Large intestine (tissue), 3 donors: ENCODE data around the gene R3HCC1L. TPM values are rescaled to one million over a fixed set of nuclear protein-coding genes. Genes with fewer than 3 reads are reported as not detected.
"Not testable (repeated sequence)": the region's sequence is repeated elsewhere in the genome, so short reads cannot be mapped to it uniquely, and the experiment has no call there.

Source experiments
- DNase-seq, 2 donors: peaks; one replicate each; pipeline versions ENCODE4 v3.0.0 to v3.0.0-alpha.2; 2013
- H3K27ac ChIP-seq: one replicate; pipeline ENCODE4 v1.5.1; 2013; ENCODE audit warnings: low read length
- H3K27me3 ChIP-seq: 2 replicates; pipeline ENCODE4 v1.6.1; 2013; ENCODE audit warnings: low read length; ENCODE audit not compliant: control insufficient read depth, insufficient read depth
- H3K36me3 ChIP-seq: 2 replicates; pipeline ENCODE4 v1.6.1; 2013; ENCODE audit warnings: low read length; ENCODE audit not compliant: control insufficient read depth, insufficient read depth
- H3K4me1 ChIP-seq: one replicate; pipeline ENCODE4 v1.6.1; 2013; ENCODE audit warnings: low read length; ENCODE audit not compliant: control insufficient read depth, insufficient read depth
- H3K4me3 ChIP-seq: one replicate; pipeline ENCODE4 v1.5.1; 2013; ENCODE audit warnings: low read length
- H3K9me3 ChIP-seq: one replicate; pipeline ENCODE4 v1.6.1; 2013; ENCODE audit warnings: mild to moderate bottlenecking, low read depth, low read length, moderate library complexity; ENCODE audit not compliant: control insufficient read depth
- WGBS: methylation state at CpG from one replicate; pipeline ENCODE4 v1.1.5; 2013; ENCODE audit warnings: low lambda C conversion rate; ENCODE audit not compliant: insufficient coverage; 5-methylcytosine and 5-hydroxymethylcytosine counted together
- polyA plus RNA-seq: library from polyadenylated mRNA; unstranded; fragments of 120-200 nt; gene quantifications from one replicate; pipeline ENCODE4 v1.2.1, GENCODE V29; 2013

Gene R3HCC1L
- polyA plus RNA-seq, 1 donor = 18.2 TPM

- Histone ChIP-seq H3K27me3 (no peaks in the 10 kb centered on the region), H3K4me1 (no peaks in the 10 kb centered on the region), H3K9me3 (peaks cover 23% of the 10 kb centered on the region), H3K36me3 (no peaks in the 10 kb centered on the region), H3K27ac (no peak overlapping the region), H3K4me3 (no peak overlapping the region)
- no peak for DNase-seq
- WGBS = no CpG with 5 or more reads among the region's 5 CpGs
These were observed 16.1 kb downstream of the R3HCC1L start for GRCh38 chr10:98150544-98150943.

- H3K4me3 ChIP-seq, H3K36me3 ChIP-seq, H3K27me3 ChIP-seq, DNase-seq, H3K4me1 ChIP-seq, H3K27ac ChIP-seq: not testable (repeated sequence)
- H3K9me3 ChIP-seq = peaks cover 19% of the 10 kb centered on the region
- no CpG with 5 or more reads among the region's 30 CpGs for WGBS
These were observed 18.3 kb downstream of the R3HCC1L start for GRCh38 chr10:98152778-98153177.

- H3K27ac ChIP-seq, H3K4me3 ChIP-seq, H3K27me3 ChIP-seq, DNase-seq, H3K4me1 ChIP-seq, H3K36me3 ChIP-seq: not testable (repeated sequence)
- WGBS = no CpG with 5 or more reads among the region's 8 CpGs
- peaks cover 18% of the 10 kb centered on the region for H3K9me3 ChIP-seq
These were observed 18.9 kb downstream of the R3HCC1L start for GRCh38 chr10:98153213-98153958.

GRCh38 chr10:98154076-98154475 is 19.6 kb downstream of the R3HCC1L start:
- H3K36me3 ChIP-seq = peaks cover 8% of the 10 kb centered on the region
- no peak overlapping the region for H3K4me3 ChIP-seq
- no peak overlapping the region for H3K27ac ChIP-seq
- no peaks in the 10 kb centered on the region for H3K27me3 ChIP-seq
- DNase-seq = no peak
- peaks cover 18% of the 10 kb centered on the region for H3K9me3 ChIP-seq
- WGBS = no CpG with 5 or more reads among the region's 3 CpGs
- no peaks in the 10 kb centered on the region for H3K4me1 ChIP-seq

GRCh38 chr10:98158576-98158975 is 24.1 kb downstream of the R3HCC1L start:
- WGBS = 100% methylated on average over 1 of the region's 1 CpG
- no peak overlapping the region for H3K4me3 ChIP-seq
- no peaks in the 10 kb centered on the region for H3K4me1 ChIP-seq

GRCh38 chr10:98163941-98164340 is 29.5 kb downstream of the R3HCC1L start:
- Histone ChIP-seq H3K9me3 (no peaks in the 10 kb centered on the region), H3K4me3 (no peak overlapping the region), H3K27ac (no peak overlapping the region), H3K36me3 (peaks cover 32% of the 10 kb centered on the region), H3K4me1 (no peaks in the 10 kb centered on the region), H3K27me3 (no peaks in the 10 kb centered on the region)
- 100% methylated on average over 1 of the region's 5 CpGs for WGBS
- DNase-seq = no peak

More at GRCh38 chr10:98158576-98158975, 24.1 kb downstream of the R3HCC1L start:
- Histone ChIP-seq H3K36me3 (peaks cover 12% of the 10 kb centered on the region), H3K27me3 (no peaks in the 10 kb centered on the region), H3K27ac (no peak overlapping the region), H3K9me3 (no peaks in the 10 kb centered on the region)
- no peak for DNase-seq

GRCh38 chr10:98167191-98167590 is 32.7 kb downstream of the R3HCC1L start:
- H3K4me1 ChIP-seq = no peaks in the 10 kb centered on the region
- H3K4me3 ChIP-seq = no peak overlapping the region
- no peaks in the 10 kb centered on the region for H3K9me3 ChIP-seq
- no peak overlapping the region for H3K27ac ChIP-seq
- H3K27me3 ChIP-seq = no peaks in the 10 kb centered on the region
- H3K36me3 ChIP-seq = peaks cover 32% of the 10 kb centered on the region
- WGBS = 100% methylated on average over 1 of the region's 2 CpGs
- DNase-seq = no peak

- 90% methylated on average over 2 of the region's 7 CpGs for WGBS
- peaks cover 32% of the 10 kb centered on the region for H3K36me3 ChIP-seq
- no peak for DNase-seq
- no peak overlapping the region for H3K4me3 ChIP-seq
- H3K9me3 ChIP-seq = no peaks in the 10 kb centered on the region
- H3K4me1 ChIP-seq = no peaks in the 10 kb centered on the region
- no peaks in the 10 kb centered on the region for H3K27me3 ChIP-seq
- H3K27ac ChIP-seq = no peak overlapping the region
These were observed 33.7 kb downstream of the R3HCC1L start for GRCh38 chr10:98168147-98168546.

GRCh38 chr10:98168766-98169165 is 34.3 kb downstream of the R3HCC1L start:
- no peaks in the 10 kb centered on the region for H3K27me3 ChIP-seq
- WGBS = no CpG with 5 or more reads among the region's 3 CpGs
- no peak overlapping the region for H3K27ac ChIP-seq
- no peak overlapping the region for H3K4me3 ChIP-seq
- peaks cover 38% of the 10 kb centered on the region for H3K36me3 ChIP-seq
- DNase-seq = no peak
- no peaks in the 10 kb centered on the region for H3K4me1 ChIP-seq
- H3K9me3 ChIP-seq = no peaks in the 10 kb centered on the region

- Histone ChIP-seq H3K27ac (no peak overlapping the region), H3K27me3 (no peaks in the 10 kb centered on the region), H3K4me3 (no peak overlapping the region), H3K4me1 (no peaks in the 10 kb centered on the region), H3K36me3 (peaks cover 35% of the 10 kb centered on the region), H3K9me3 (no peaks in the 10 kb centered on the region)
- 93% methylated on average over 2 of the region's 2 CpGs for WGBS
- no peak for DNase-seq
These were observed 34.9 kb downstream of the R3HCC1L start for GRCh38 chr10:98169379-98169778.
